HUES6 (cell line): Measurements from ENCODE around the gene MTX2.

Source experiments
- H3K27ac ChIP-seq: 2 replicates; pipeline ENCODE4 v1.7.0; 2013; ENCODE audit warnings: low read depth, mild to moderate bottlenecking, low read length, inconsistent platforms
- H3K27me3 ChIP-seq: 2 replicates; pipeline ENCODE4 v1.6.1; 2013; ENCODE audit warnings: low read length; ENCODE audit not compliant: control insufficient read depth, insufficient read depth
- H3K36me3 ChIP-seq: 2 replicates; pipeline ENCODE4 v1.6.1; 2013; ENCODE audit warnings: low read length; ENCODE audit not compliant: control insufficient read depth, insufficient read depth
- H3K4me1 ChIP-seq: 2 replicates; pipeline ENCODE4 v1.6.1; 2013; ENCODE audit warnings: low read length; ENCODE audit not compliant: control insufficient read depth, insufficient read depth
- H3K4me3 ChIP-seq: 2 replicates; pipeline ENCODE4 v1.5.1; 2013; ENCODE audit warnings: low read depth, low read length
- H3K9ac ChIP-seq: one replicate; pipeline ENCODE4 v1.6.1; 2013; ENCODE audit warnings: mild to moderate bottlenecking, low read length
- H3K9me3 ChIP-seq: 2 replicates; pipeline ENCODE4 v1.6.1; 2013; ENCODE audit warnings: low read depth, low read length; ENCODE audit not compliant: control insufficient read depth, insufficient read depth

MTX2 gene

DNA sequence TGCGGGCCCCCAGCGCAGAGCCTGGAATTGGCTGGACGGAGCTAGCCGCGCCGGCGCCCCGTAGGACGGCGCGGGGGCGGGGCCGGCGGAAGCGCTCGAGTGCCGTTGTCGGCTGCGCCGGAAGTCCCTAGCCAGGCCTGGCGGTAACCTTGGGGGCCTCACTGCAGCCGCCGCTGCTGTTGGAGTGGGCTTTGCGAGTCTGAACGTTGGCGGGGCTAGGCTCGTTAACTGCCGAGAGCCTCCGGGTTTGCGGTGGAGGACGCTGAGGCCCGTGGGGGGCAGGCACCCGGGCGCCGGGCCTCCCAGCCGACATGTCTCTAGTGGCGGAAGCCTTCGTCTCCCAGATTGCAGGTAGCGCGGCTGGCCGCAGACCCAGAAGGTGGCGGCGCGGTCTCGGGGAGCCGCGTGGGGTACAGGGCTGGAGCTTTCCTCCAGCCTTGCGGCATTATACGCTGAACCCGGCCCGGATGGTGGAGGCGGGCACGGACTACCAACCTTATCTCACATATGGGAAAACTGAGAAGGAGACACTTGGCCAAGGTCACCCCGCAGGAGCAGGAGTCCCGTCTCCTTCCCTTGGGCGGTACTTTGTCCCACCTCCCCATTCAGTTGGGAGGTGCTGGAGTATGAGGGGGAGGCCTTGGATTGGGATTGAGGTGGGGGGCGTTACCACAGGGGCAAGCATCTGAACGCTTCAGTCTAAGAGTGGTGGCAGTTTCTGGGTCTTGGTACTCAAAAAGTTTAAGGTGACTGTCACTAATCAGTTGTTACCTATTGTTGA is at the start of gene MTX2:
Gene MTX2, plus strand, starts transcription at position 124 of the 781 bp plus-strand sequence. Its CDS starts 188 bp downstream, at position 312.
- Histone ChIP-seq H3K27me3 (peaks cover 8% of the 10 kb centered on the region; the same call in 1 of the 2 replicates), H3K9me3 (no peaks in the 10 kb centered on the region), H3K4me3 (peak within 1 kb of the TSS; percentile 85), H3K9ac (peak within 1 kb of the TSS; percentile 94), H3K27ac (peak within 1 kb of the TSS; percentile 91), H3K36me3 (no peaks in the 10 kb centered on the region), H3K4me1 (peaks cover 9% of the 10 kb centered on the region)

DNA sequence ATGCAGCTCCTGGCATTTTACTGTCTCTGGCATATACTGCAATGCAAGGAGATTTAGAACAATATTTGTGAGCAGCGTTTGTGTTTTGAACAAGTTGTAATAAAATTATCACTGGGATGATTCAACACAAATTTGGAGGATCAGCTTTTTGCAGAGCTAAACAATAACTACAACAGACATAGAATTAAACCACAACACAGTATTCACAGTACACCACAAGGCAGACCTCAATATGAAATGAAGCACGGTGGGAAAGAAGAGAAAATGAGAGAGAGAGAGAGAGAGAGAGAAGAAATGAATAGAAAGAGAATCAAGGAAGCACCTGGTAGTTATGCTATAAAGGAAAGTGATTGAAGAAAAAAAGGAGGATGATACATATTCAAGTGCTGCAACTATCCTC is 41.4 kb upstream of the MTX2 start:
- no peak overlapping the region for H3K27ac ChIP-seq
- H3K9ac ChIP-seq: no peak overlapping the region
- H3K4me3 ChIP-seq: no peak overlapping the region
- no peaks in the 10 kb centered on the region for H3K9me3 ChIP-seq
- no peaks in the 10 kb centered on the region for H3K4me1 ChIP-seq
- H3K27me3 ChIP-seq: peaks cover 5% of the 10 kb centered on the region; the same call in 1 of the 2 replicates
- no peaks in the 10 kb centered on the region for H3K36me3 ChIP-seq

DNA sequence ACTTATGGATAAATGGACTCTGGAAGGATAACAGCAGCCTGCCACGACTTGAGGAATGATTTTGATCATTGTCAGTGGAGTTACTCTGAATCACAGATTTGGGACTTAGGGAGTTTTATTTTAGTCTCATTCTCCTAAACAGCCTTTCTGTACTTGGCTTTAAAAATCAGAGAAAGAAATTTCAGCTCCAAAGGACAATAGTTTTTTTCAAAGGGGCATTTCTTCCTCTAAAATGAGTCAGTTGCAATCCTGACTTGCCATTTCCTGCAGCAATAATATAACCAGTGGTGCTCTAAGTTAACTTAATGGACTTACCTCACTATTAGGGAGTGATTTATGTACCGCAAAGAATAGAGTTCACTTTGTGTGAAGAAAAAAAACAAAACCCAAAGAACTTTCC is 35.1 kb upstream of the MTX2 start:
- H3K36me3 ChIP-seq: no peaks in the 10 kb centered on the region
- H3K9me3 ChIP-seq: no peaks in the 10 kb centered on the region
- H3K4me1 ChIP-seq: no peaks in the 10 kb centered on the region
- no peak overlapping the region for H3K4me3 ChIP-seq
- H3K9ac ChIP-seq: no peak overlapping the region
- no peak overlapping the region for H3K27ac ChIP-seq
- no peaks in the 10 kb centered on the region for H3K27me3 ChIP-seq

DNA sequence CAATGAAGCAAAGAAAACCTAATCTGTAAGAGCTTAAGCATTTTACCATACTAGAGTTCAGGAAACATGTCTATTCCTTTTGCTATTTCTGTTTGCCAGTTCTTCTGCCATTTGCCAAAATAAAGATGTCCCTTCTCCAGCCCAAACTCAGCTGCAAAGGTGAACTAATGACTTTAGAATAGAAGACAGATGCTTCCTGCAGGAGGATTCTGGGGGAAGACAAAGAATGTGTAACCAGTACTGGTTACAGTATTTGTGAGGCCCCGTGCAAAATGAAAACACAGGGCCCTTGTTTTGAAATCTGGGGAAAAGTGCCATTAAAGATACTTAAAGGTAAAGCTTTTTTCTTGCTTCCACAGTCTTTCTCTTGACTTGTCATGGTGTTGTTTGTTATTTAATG is 34.3 kb upstream of the MTX2 start:
- H3K4me1 ChIP-seq: no peaks in the 10 kb centered on the region
- no peak overlapping the region for H3K27ac ChIP-seq

DNA sequence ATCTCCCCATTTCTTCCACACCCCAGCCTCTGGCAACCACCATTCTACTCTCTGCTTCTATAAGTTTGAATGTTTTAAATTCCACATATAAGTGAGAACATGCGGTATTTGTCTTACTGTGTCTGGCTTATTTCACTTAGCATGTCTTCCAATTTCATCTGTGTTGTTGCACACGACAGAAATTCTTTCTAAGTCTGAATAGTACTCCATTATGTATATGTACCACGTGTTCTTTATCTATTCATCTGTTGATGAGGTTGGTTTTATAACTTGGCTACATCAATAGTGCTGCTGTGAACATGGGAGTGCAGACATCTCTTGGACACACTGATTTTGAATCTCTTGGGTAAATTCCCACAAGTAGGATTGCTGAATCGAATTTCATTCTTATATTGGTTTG is 31.8 kb upstream of the MTX2 start:
- no peak overlapping the region for H3K27ac ChIP-seq
- H3K27me3 ChIP-seq: no peaks in the 10 kb centered on the region
- H3K9ac ChIP-seq: no peak overlapping the region
- H3K4me1 ChIP-seq: no peaks in the 10 kb centered on the region
- H3K9me3 ChIP-seq: no peaks in the 10 kb centered on the region
- no peaks in the 10 kb centered on the region for H3K36me3 ChIP-seq
- H3K4me3 ChIP-seq: no peak overlapping the region

More for the DNA sequence above, 34.3 kb upstream of the MTX2 start:
- no peaks in the 10 kb centered on the region for H3K36me3 ChIP-seq
- no peaks in the 10 kb centered on the region for H3K9me3 ChIP-seq
- H3K9ac ChIP-seq: no peak overlapping the region
- H3K4me3 ChIP-seq: no peak overlapping the region
- no peaks in the 10 kb centered on the region for H3K27me3 ChIP-seq

DNA sequence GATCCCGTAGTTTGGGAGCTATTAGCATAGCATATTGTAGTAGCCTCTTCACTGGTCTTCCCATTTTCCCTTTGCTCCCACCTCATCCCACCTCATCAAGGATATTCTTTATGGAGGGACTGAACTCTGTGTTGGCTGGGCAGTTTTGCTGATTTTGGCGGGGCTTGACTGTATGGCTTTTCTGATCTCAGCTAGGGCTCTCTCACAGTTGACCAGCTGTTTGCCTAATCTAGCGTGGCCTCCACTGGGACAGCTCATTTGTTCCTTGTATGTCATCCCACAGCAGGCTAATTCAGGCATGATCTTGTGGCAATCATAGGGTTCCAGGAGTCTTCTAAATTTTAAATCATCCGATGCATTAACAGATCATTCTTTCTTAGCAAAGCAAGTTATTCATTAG is 30.2 kb upstream of the MTX2 start:
- Histone ChIP-seq H3K9ac (no peak overlapping the region), H3K4me1 (no peaks in the 10 kb centered on the region), H3K4me3 (no peak overlapping the region), H3K27ac (no peak overlapping the region), H3K27me3 (no peaks in the 10 kb centered on the region), H3K9me3 (no peaks in the 10 kb centered on the region), H3K36me3 (no peaks in the 10 kb centered on the region)

DNA sequence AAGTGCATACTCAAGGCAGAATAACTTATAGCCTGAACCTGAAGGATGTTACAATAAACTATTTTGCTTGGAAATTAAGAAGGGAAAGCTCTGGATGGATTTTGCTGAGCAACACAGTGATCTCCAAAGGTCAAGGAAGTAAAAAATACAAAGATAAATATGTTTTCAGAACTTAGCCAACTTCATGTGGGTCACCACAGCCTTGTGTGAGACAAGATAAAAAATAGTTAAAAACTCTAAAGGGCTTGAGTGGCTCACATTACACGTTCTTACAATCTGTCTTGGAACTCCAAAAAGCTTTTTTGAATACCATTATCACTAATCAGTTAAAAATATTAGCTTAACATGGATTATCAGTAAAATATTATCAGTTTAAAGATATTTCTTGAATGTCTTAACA is 28.9 kb upstream of the MTX2 start:
- no peaks in the 10 kb centered on the region for H3K36me3 ChIP-seq
- no peak overlapping the region for H3K9ac ChIP-seq
- no peaks in the 10 kb centered on the region for H3K4me1 ChIP-seq
- no peaks in the 10 kb centered on the region for H3K27me3 ChIP-seq
- H3K9me3 ChIP-seq: no peaks in the 10 kb centered on the region
- no peak overlapping the region for H3K27ac ChIP-seq
- H3K4me3 ChIP-seq: no peak overlapping the region

DNA sequence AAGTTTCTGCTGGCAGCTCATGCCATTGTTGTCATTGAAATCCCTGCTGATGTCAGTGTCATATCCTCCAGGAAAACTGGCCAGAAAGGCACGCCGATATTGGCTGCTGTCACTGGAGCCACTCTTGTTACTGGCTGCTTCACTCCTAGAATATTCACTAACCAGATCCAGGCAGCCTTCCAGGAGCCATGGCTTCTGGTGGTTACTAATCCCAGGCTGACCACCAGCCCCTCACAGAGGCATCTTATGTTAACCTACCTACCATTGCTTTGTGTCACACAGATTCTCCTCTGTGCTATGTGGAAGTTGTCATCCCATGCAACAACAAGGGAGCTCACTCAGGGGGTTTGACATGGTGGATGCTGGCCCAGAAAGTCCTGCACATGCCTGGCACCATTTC is 27.0 kb upstream of the MTX2 start:
- H3K9ac ChIP-seq: no peak overlapping the region
- H3K27me3 ChIP-seq: no peaks in the 10 kb centered on the region
- H3K27ac ChIP-seq: no peak overlapping the region
- H3K9me3 ChIP-seq: no peaks in the 10 kb centered on the region
- H3K4me1 ChIP-seq: no peaks in the 10 kb centered on the region
- H3K4me3 ChIP-seq: no peak overlapping the region
- no peaks in the 10 kb centered on the region for H3K36me3 ChIP-seq

DNA sequence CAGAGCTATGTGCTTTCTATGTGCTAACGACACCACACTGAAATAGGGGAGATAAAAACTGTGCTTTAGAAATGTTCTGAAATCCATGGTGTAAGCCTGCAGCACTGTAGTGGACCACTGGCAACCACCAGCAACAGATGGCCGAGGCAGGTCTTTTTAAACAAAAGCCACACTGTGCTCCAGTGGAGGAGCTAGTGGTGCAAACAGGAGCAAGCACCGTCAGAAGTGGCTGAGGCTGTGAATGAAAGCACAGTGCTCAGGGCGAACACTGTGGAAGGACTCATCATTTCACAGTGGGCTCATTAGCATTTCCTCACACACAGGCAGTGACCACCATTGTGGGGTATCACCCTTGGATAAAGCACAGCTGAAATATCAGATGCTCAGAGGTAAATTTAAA is 22.9 kb upstream of the MTX2 start:
- H3K4me1 ChIP-seq: no peaks in the 10 kb centered on the region
- H3K9me3 ChIP-seq: no peaks in the 10 kb centered on the region
- no peaks in the 10 kb centered on the region for H3K27me3 ChIP-seq
- no peak overlapping the region for H3K27ac ChIP-seq
- H3K36me3 ChIP-seq: no peaks in the 10 kb centered on the region
- no peak overlapping the region for H3K9ac ChIP-seq
- H3K4me3 ChIP-seq: no peak overlapping the region

DNA sequence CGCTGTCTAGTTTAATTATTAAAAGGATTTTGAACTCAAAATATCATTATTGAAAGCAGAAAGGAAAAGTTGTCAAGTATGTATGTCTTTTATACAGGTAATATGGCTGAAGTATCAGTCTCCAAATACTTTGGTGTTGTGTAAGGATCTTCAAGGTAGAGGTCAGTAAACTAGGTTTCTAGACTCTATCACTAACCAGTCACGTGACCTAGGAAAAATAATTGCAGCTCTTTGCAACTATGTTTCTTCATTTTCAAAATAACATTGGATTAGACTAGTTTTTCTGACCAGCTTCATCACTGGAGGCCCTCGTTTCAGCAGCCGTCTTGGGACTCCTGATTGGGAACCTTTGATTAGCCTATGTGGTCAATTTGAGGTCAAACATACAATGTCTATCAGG is 21.4 kb upstream of the MTX2 start:
- no peaks in the 10 kb centered on the region for H3K27me3 ChIP-seq
- H3K27ac ChIP-seq: no peak overlapping the region
- no peak overlapping the region for H3K4me3 ChIP-seq
- H3K9me3 ChIP-seq: no peaks in the 10 kb centered on the region
- no peaks in the 10 kb centered on the region for H3K4me1 ChIP-seq
- no peaks in the 10 kb centered on the region for H3K36me3 ChIP-seq
- H3K9ac ChIP-seq: no peak overlapping the region

DNA sequence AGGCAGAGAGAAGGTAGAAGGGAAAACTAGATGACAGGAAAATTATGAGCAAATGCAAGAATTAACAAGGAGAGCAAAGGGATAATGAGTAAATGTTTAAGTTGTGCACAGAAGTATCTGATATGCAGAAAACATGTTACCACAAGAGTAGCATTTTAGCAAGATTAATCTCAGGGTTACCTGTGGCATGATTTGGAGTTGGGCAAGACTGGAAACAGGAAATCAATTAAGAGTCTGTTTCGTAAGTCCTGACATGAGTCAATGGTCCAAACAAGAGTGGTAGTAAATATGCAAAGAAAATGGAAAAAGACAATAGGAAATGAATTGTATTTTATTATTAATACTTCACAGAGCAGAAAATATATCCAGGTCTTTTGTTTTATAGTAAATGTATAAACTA is 17.3 kb upstream of the MTX2 start:
- no peak overlapping the region for H3K9ac ChIP-seq
- no peak overlapping the region for H3K4me3 ChIP-seq
- no peaks in the 10 kb centered on the region for H3K36me3 ChIP-seq
- H3K9me3 ChIP-seq: no peaks in the 10 kb centered on the region
- H3K27ac ChIP-seq: no peak overlapping the region
- H3K27me3 ChIP-seq: no peaks in the 10 kb centered on the region
- no peaks in the 10 kb centered on the region for H3K4me1 ChIP-seq
